ENCODE measurements around the gene SDF4. TPM values are rescaled to one million over a fixed set of nuclear protein-coding genes. Genes with fewer than 3 reads are reported as not detected.

SDF4 gene
- total RNA-seq, 1 donor from 2014 or later, result 74.2 TPM

GRCh38 chr1:1232796-1233566, 1.2 kb upstream of the SDF4 start:
- no peaks in the 10 kb centered on the region for H3K9me3 ChIP-seq
- H3K36me3 ChIP-seq, result peaks cover 0 to 10% of the 10 kb centered on the region in 2 donors
- DNase-seq (ENCODE audit: extremely low spot score in 2 of 2), result no peak
- peak overlapping the region; percentile 34 to 63 for H3K4me3 ChIP-seq
- H3K27me3 ChIP-seq, result peaks cover 2% of the 10 kb centered on the region
- H3K4me1 ChIP-seq, result peaks cover 55% of the 10 kb centered on the region
- TF ChIP-seq CTCF (IDR thresholded peaks at IDR 0.05), result no peak
- no peak for TF ChIP-seq POLR2AphosphoS5 (IDR thresholded peaks at IDR 0.05; ENCODE audit: insufficient read depth in 1 of 2, low read depth in 1 of 2)
- no peak for TF ChIP-seq POLR2A (IDR thresholded peaks at IDR 0.05)
- intact Hi-C loops (cut with DNase I), result loop anchor here (10.0 kb wide), 1 partner anchor 108 kb away; no protein-coding TSS in a partner anchor
- H3K27ac ChIP-seq, result no peak overlapping the region

GRCh38 chr1:1232208-1232795, 501 bp upstream of the SDF4 start, which contains the start of gene B3GALT6:
Gene B3GALT6 (plus strand): TSS chr1:1232237. CDS start chr1:1232279, 42 bp downstream.
- peaks cover 49% of the 10 kb centered on the region for H3K4me1 ChIP-seq
- peak within 1 kb of the TSS; percentile 80 to 94 for H3K4me3 ChIP-seq
- DNase-seq (ENCODE audit: extremely low spot score in 2 of 2), result no peak
- H3K36me3 ChIP-seq, result peaks cover 0 to 16% of the 10 kb centered on the region in 2 donors
- H3K27me3 ChIP-seq, result no peaks in the 10 kb centered on the region
- intact Hi-C loops (cut with DNase I), result loop anchor here (10.0 kb wide), 1 partner anchor 108 kb away; no protein-coding TSS in a partner anchor
- no peaks in the 10 kb centered on the region for H3K9me3 ChIP-seq
- peak within 1 kb of the TSS; percentile 86 for H3K27ac ChIP-seq
- TF ChIP-seq CTCF (IDR thresholded peaks at IDR 0.05), result no peak
- no peak for TF ChIP-seq POLR2AphosphoS5 (IDR thresholded peaks at IDR 0.05; ENCODE audit: insufficient read depth in 1 of 2, low read depth in 1 of 2)
- peak in 1 of 2 donors; percentile 12 for TF ChIP-seq POLR2A (IDR thresholded peaks at IDR 0.05)

- H3K9me3 ChIP-seq, result no peaks in the 10 kb centered on the region
- peak overlapping the region; percentile 80 to 94 for H3K4me3 ChIP-seq
- intact Hi-C loops (cut with DNase I), result loop anchor here (10.0 kb wide), 1 partner anchor 106 kb away; no protein-coding TSS in a partner anchor
- no peaks in the 10 kb centered on the region for H3K27me3 ChIP-seq
- peaks cover 0 to 25% of the 10 kb centered on the region in 2 donors for H3K36me3 ChIP-seq
- H3K4me1 ChIP-seq, result peaks cover 46% of the 10 kb centered on the region
- DNase-seq (ENCODE audit: extremely low spot score in 2 of 2), result no peak
- TF ChIP-seq POLR2A (IDR thresholded peaks at IDR 0.05) (no peak), POLR2AphosphoS5 (IDR thresholded peaks at IDR 0.05; ENCODE audit: insufficient read depth in 1 of 2, low read depth in 1 of 2) (no peak), CTCF (IDR thresholded peaks at IDR 0.05) (no peak)
- H3K27ac ChIP-seq, result peak overlapping the region; percentile 86
These were observed 973 bp downstream of the SDF4 start for GRCh38 chr1:1230656-1231399.

GRCh38 chr1:1229770-1230169, 2.0 kb downstream of the SDF4 start:
- Histone ChIP-seq H3K9me3 (no peaks in the 10 kb centered on the region), H3K4me3 (no peak overlapping the region), H3K27ac (no peak overlapping the region), H3K27me3 (no peaks in the 10 kb centered on the region), H3K36me3 (peaks cover 0 to 36% of the 10 kb centered on the region in 2 donors), H3K4me1 (peaks cover 50% of the 10 kb centered on the region)
- DNase-seq (ENCODE audit: extremely low spot score in 2 of 2), result no peak
- intact Hi-C loops (cut with DNase I), result loop anchor here (10.0 kb wide), 1 partner anchor 105 kb away; no protein-coding TSS in a partner anchor
- TF ChIP-seq CTCF (IDR thresholded peaks at IDR 0.05), result no peak
- TF ChIP-seq POLR2AphosphoS5 (IDR thresholded peaks at IDR 0.05; ENCODE audit: insufficient read depth in 1 of 2, low read depth in 1 of 2), result no peak
- TF ChIP-seq POLR2A (IDR thresholded peaks at IDR 0.05), result no peak

Data from vagina (tissue), 2 donors.